NT2/D1 (cell line): Measurements from ENCODE around the gene PDE6A.

Experiments used
- SUZ12 ChIP-seq: IDR thresholded peaks from 2 replicates; pipeline ENCODE4 v1.6.1; 2011; ENCODE audit not compliant: insufficient read length, insufficient read depth; ENCODE audit errors: extremely low read depth
- YY1 ChIP-seq: IDR thresholded peaks from 2 replicates; pipeline ENCODE4 v1.6.1; 2011; ENCODE audit not compliant: insufficient read length, insufficient read depth
- ZNF274 ChIP-seq: IDR thresholded peaks from 2 replicates; pipeline ENCODE4 v1.6.1; 2011; ENCODE audit warnings: mild to moderate bottlenecking, low read depth, low read length

DNA sequence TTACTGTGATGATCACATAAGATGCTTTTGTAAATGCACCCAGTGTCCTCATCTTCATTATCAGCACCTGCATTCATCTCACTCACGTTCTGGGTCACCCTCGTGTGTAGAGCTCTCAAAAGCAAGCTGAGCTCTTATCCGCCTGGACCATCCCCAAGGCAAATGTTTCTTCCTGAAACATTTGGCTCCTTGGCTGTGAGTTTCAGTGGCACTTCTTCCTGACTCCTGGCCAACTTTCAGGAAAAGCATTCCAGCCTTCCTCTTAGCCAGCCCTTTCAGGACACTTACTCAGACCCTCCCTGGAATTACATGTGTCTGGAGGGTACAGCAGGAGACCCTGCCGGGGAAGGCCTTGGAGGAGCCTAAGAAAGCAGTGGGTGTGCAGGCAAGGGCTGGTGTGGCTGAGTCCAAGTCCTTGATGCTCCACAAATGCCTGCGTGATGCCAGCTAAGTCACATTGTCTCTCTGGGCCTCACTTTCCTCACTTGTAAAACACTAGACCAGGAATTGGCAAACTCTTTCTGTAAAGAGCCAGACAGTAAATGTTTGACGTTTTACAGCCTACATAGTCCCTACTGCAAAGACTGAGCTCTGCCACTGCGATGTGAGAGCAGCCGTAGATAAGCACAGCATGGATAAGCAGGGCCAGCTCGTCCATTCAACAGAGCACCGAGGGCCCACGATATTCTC is 72.1 kb downstream of the PDE6A start:
- TF ChIP-seq YY1 (no peak), ZNF274 (no peak), SUZ12 (no peak)
